ENCODE data around the gene GNG12. TPM values are rescaled to one million over a fixed set of nuclear protein-coding genes. Genes with fewer than 3 reads are reported as not detected.

GNG12 gene
- total RNA-seq, 2 experiments from 2014 or later, result 0.04 TPM; not detected in 1

DNA sequence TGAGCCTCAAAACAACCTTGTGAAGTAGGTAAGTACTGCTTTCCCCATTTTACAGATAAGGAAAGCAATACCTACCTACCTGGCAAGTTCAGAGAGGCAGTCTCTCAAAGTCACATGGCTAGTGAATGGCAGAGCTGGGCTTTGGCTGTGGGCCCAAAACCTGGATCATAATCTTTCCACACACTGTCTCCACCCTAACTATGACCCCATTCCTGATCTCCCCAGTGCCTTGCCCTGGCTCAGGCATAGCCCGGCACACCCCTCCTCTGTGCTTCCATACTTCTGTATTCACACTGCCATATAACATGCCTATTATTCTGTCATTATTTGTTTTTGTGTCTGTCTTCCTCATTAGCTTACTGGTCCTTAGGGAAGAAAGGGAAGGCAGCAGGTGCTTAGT lies 15.9 kb downstream of the GNG12 start:
- Mint-ChIP-seq H3K36me3 (ENCODE audit: low read depth) (no peaks in the 10 kb centered on the region), H3K4me3 (no peak overlapping the region), H3K27me3 (peaks cover 8% of the 10 kb centered on the region), H3K9me3 (no peaks in the 10 kb centered on the region), H3K4me1 (no peaks in the 10 kb centered on the region), H3K27ac (no peak overlapping the region)
- ChIA-PET CTCF (interaction anchor here (0.6 kb wide), 1 partner anchor 209 kb away, joined by 3 read pairs; no protein-coding TSS in a partner anchor), POLR2A (no interaction called here)
- DNase-seq, result no peak

DNA sequence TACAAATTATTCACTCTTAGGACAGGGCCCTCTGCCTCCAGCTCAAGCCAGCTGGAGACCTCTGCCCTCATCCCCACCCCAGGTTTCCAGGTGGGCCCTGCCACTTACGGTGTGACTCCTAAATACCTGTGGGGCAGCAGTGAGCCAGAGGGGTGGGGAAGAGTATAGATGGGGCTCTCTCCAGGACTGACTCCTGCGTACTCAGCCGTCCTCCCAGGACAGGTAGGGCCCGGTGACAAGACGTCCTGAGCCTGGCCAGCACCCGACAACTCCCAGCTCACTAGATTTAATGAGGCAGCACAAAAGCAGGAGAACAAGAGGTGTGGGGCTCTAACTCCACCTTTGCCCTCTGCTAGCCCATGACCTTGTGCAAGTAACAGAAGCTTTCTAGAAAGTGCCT lies 16.8 kb downstream of the GNG12 start:
- no peak for DNase-seq
- no peak overlapping the region for H3K4me3 Mint-ChIP-seq
- H3K27ac Mint-ChIP-seq, result no peak overlapping the region
- H3K36me3 Mint-ChIP-seq (ENCODE audit: low read depth), result no peaks in the 10 kb centered on the region
- POLR2A ChIA-PET, result no interaction called here
- H3K4me1 Mint-ChIP-seq, result no peaks in the 10 kb centered on the region
- no peaks in the 10 kb centered on the region for H3K9me3 Mint-ChIP-seq
- H3K27me3 Mint-ChIP-seq, result peaks cover 8% of the 10 kb centered on the region
- CTCF ChIA-PET, result no interaction called here

DNA sequence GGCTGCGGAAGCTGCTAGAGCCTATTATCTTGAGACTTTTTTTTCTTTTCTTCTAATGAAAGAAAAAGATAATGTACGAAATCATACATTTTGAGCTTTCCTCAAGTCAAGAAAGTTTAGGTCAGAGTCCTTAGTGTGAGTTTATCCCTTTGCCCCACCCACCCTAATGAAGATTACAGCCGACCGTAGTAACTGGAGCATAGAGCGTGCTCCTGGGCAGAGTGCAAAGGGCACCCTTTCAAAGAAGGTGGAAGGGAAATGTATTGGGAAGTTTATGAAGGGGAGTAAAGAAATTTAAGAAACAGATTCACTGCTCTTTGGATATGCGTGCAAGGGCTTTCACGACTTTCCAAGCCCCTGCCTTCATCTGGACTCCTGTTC lies 17.2 kb downstream of the GNG12 start:
- no peak overlapping the region for H3K27ac Mint-ChIP-seq
- CTCF ChIA-PET, result no interaction called here
- POLR2A ChIA-PET, result no interaction called here
- no peak for DNase-seq
- H3K9me3 Mint-ChIP-seq, result no peaks in the 10 kb centered on the region
- H3K27me3 Mint-ChIP-seq, result peaks cover 5% of the 10 kb centered on the region
- H3K36me3 Mint-ChIP-seq (ENCODE audit: low read depth), result no peaks in the 10 kb centered on the region
- no peak overlapping the region for H3K4me3 Mint-ChIP-seq
- no peaks in the 10 kb centered on the region for H3K4me1 Mint-ChIP-seq

DNA sequence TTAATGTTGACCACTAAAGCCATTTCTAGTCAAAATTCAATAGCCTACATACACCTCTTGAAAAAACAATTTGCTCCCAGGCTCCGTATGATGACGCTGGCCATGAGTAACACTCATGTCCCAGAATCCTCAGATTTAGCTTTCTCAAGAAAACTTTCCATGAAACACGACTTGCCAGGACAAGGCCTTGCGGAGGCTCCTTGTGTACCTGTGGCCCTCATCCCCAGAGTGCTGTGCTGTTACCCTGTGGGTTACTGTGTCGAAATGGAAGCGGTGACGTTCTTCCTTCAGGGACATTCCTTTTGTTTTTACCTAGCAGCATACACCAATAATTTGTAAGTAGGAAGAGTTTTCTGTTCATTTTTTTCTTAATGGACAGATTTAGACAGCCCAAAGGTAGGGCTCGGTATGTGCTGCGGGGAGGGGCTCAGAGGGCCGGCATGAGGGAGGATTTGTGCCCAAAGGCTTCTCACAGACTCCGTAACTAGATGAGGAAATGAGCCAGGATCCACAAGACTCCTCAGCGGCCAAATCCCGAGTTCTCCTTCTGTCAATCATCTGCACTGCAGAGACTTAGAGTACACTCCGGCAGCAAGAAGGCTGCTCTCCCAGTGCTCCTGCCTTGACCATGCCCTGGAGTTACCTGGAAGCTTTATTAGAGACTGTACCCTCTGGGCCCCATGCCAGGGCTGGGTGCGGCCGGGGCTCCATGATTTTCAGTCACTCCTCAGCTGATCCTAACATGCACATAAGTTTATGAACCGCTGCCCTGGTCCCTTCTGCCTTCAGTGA lies 17.8 kb downstream of the GNG12 start:
- DNase-seq, result no peak
- POLR2A ChIA-PET, result no interaction called here
- Mint-ChIP-seq H3K27ac (no peak overlapping the region), H3K27me3 (peaks cover 6% of the 10 kb centered on the region), H3K36me3 (ENCODE audit: low read depth) (no peaks in the 10 kb centered on the region), H3K9me3 (no peaks in the 10 kb centered on the region), H3K4me3 (no peak overlapping the region), H3K4me1 (no peaks in the 10 kb centered on the region)
- CTCF ChIA-PET, result no interaction called here

DNA sequence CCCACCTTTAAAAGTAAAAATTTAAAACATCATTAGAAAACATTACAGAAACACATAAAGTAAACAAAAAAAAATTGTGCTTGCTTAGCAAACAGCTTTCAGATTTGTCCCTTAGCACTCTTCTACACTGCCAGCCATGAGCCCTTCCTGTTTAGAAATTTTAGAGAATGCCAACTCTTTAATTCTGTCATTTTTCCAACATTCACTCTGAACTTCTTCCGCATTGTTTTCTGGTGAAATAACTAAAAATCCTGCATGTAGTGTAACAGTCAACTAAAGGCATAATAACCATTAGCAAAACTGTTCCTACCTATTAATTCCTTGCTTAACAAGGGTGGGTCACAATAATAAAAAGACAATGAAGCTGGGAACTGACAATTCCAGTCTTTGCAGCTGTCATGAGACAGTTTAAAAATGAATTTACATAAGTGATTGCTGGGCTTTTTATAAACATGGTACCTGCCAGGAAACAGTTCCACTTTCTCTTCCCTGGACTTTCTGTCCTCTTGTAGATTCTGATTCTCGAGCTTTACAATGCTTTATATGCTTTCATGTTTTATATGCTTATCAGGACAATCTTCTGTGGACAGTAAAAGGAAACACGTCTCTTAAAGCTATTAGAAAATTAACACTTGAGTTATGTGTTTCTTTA lies 19.0 kb downstream of the GNG12 start:
- DNase-seq, result no peak
- Mint-ChIP-seq H3K4me3 (no peak overlapping the region), H3K27ac (no peak overlapping the region), H3K27me3 (peaks cover 4% of the 10 kb centered on the region), H3K36me3 (ENCODE audit: low read depth) (no peaks in the 10 kb centered on the region), H3K4me1 (no peaks in the 10 kb centered on the region), H3K9me3 (no peaks in the 10 kb centered on the region)
- ChIA-PET POLR2A (no interaction called here), CTCF (no interaction called here)

DNA sequence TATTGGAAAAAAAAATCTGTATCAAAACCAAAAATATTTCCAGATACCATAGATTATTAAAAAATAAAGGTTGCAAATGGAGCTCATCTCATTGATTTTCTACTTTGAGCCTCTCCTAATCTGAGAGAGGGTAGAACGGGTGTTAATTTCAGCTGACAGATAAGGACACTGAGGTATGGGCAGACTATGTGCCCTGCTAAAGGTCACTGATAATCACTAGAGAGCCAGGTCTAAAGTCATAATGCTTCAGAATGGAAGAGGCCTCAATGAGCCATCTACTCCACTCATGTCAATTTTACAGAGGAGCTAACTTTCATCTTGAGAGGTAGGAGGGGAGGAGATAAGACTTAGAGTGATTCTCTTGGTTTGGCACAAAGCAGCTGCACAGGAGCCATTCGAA lies 21.0 kb downstream of the GNG12 start:
- peaks cover 16% of the 10 kb centered on the region for H3K27me3 Mint-ChIP-seq
- no peak overlapping the region for H3K27ac Mint-ChIP-seq
- POLR2A ChIA-PET, result no interaction called here
- H3K4me3 Mint-ChIP-seq, result no peak overlapping the region
- no peaks in the 10 kb centered on the region for H3K9me3 Mint-ChIP-seq
- CTCF ChIA-PET, result interaction anchor here (1.3 kb wide), 1 partner anchor 10 kb away, joined by 3 read pairs; no protein-coding TSS in a partner anchor
- H3K4me1 Mint-ChIP-seq, result no peaks in the 10 kb centered on the region
- no peak for DNase-seq
- no peaks in the 10 kb centered on the region for H3K36me3 Mint-ChIP-seq (ENCODE audit: low read depth)

DNA sequence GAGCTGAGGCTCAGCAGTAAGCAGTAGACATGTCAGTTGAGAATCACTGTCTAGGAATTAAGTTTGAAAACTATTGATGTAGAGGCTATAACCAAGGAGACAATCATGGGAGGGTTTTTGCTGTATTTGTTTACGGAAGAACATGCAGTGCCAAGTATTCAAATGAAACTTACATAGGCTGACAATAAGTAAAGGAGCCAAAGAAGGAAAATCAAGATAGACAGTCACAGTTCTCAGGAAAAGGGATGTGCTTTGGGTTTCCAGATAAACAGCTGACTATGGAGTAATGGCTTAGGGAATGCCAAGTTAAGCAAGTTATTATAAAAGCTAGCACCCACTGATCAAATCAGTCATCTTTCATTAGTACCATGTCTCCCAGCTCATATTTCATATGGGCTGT lies 21.5 kb downstream of the GNG12 start:
- no peaks in the 10 kb centered on the region for H3K4me1 Mint-ChIP-seq
- H3K36me3 Mint-ChIP-seq (ENCODE audit: low read depth), result no peaks in the 10 kb centered on the region
- H3K9me3 Mint-ChIP-seq, result no peaks in the 10 kb centered on the region
- ChIA-PET POLR2A (no interaction called here), CTCF (interaction anchor here (1.3 kb wide), 1 partner anchor 10 kb away, joined by 3 read pairs; no protein-coding TSS in a partner anchor)
- no peak overlapping the region for H3K4me3 Mint-ChIP-seq
- no peak overlapping the region for H3K27ac Mint-ChIP-seq
- peaks cover 16% of the 10 kb centered on the region for H3K27me3 Mint-ChIP-seq
- no peak for DNase-seq

DNA sequence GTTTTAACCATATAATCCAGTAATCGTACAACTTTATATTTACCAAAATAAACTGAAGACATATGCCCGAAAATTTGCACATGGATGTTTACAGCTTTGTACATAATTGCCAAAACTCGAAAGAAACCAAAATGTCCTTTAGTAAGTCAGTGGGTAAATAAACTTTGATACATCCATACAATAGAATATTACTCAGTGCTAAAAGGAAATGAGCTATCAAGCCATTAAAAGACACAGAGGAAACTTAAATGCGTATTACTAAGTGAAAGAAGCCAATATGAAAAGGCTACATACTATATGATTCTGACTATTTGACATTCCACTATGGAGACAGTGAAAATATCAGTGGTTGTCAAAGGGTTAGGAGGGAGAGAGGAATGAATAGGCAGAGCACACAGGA lies 23.4 kb downstream of the GNG12 start:
- H3K27me3 Mint-ChIP-seq, result peaks cover 26% of the 10 kb centered on the region
- ChIA-PET CTCF (no interaction called here), POLR2A (no interaction called here)
- H3K4me1 Mint-ChIP-seq, result no peaks in the 10 kb centered on the region
- no peak overlapping the region for H3K4me3 Mint-ChIP-seq
- H3K9me3 Mint-ChIP-seq, result no peaks in the 10 kb centered on the region
- H3K36me3 Mint-ChIP-seq (ENCODE audit: low read depth), result no peaks in the 10 kb centered on the region
- DNase-seq, result no peak
- no peak overlapping the region for H3K27ac Mint-ChIP-seq

DNA sequence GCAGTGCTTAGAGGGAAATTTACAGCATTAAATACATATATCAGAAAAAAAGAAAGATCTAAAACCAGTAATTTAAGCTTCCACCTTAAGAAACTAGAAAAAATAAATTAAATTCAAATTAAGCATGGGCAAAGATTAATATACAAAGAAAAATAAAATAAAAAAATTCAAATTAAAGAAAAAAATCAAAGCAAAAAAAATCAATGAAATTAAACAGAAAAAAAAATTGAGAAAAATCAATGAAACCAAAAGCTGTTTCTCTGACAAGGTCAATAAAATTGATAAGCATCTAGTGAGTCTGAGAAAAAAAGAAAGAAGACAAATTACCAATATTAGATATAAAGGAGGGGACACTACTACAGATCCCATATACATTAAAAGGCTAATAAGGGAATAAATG lies 26.0 kb downstream of the GNG12 start:
- Mint-ChIP-seq H3K36me3 (ENCODE audit: low read depth) (no peaks in the 10 kb centered on the region), H3K4me1 (no peaks in the 10 kb centered on the region), H3K27me3 (peaks cover 38% of the 10 kb centered on the region), H3K9me3 (no peaks in the 10 kb centered on the region), H3K27ac (no peak overlapping the region), H3K4me3 (no peak overlapping the region)
- DNase-seq, result no peak
- POLR2A ChIA-PET, result no interaction called here
- CTCF ChIA-PET, result no interaction called here

DNA sequence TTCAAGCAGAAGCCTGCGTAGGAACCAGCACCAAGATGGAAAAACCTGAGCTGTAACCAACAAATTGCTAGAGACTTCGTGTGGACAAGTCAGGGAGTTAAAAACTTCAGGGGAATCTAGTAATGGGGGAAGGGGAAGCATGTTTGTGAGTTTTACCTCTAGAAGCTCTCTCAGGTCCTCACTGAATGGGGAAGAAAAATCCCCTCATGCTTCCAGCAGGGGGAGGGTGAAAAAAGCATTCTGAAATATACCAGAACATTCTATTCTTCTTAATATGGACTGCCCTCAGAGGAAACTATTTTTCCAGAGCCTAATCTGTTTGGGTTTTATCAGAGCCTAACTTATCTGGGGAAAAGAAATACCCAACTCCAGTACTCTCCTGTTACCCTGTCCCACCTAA lies 28.6 kb downstream of the GNG12 start:
- H3K4me1 Mint-ChIP-seq, result no peaks in the 10 kb centered on the region
- no peak overlapping the region for H3K27ac Mint-ChIP-seq
- CTCF ChIA-PET, result no interaction called here
- H3K9me3 Mint-ChIP-seq, result no peaks in the 10 kb centered on the region
- no peak for DNase-seq
- POLR2A ChIA-PET, result no interaction called here
- peaks cover 45% of the 10 kb centered on the region for H3K27me3 Mint-ChIP-seq
- no peak overlapping the region for H3K4me3 Mint-ChIP-seq
- no peaks in the 10 kb centered on the region for H3K36me3 Mint-ChIP-seq (ENCODE audit: low read depth)

DNA sequence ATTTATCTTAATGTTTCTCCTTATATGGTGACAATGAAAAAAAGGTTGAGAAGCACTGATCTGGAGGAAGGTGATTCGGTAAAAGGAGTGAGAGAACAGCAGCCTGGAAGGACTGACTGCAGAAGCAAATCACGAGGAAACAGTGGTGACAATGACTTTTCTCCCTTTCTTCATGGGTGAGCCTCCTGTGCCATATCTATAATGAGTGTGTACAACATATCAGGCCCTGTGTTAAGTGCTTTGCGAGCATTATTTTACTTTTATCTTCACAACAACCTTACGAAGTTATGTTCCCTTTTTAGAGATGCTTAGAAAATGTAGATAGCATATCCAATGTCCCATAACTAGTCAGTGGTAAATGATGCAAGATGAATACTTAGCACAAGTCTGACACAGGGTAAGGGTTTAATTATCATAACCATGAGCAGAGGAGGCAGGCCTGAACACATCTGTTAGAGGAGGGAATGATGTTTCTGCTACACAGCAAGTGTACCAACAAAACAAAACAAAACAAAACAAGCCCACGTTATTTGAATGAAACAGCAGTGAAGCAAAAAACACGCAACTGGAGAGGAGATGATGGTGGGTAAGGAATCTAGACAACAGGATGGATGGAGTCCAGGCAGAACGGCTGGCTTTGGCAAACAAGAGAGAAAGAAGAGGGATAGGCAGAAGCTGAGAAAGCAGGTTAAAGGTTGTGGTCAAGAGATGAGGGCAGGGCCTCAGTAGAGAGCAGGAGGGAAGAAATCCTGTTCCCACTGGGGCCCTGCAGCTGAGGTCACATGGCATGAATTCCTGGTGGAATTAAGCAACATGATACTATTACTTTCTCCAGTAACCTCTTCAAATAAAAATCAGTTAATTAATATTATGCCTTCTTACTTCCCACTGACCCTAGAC lies 29.6 kb downstream of the GNG12 start:
- H3K36me3 Mint-ChIP-seq (ENCODE audit: low read depth), result no peaks in the 10 kb centered on the region
- ChIA-PET POLR2A (no interaction called here), CTCF (no interaction called here)
- H3K4me1 Mint-ChIP-seq, result no peaks in the 10 kb centered on the region
- no peak overlapping the region for H3K4me3 Mint-ChIP-seq
- H3K27ac Mint-ChIP-seq, result no peak overlapping the region
- peaks cover 38% of the 10 kb centered on the region for H3K27me3 Mint-ChIP-seq
- no peaks in the 10 kb centered on the region for H3K9me3 Mint-ChIP-seq
- DNase-seq, result no peak

DNA sequence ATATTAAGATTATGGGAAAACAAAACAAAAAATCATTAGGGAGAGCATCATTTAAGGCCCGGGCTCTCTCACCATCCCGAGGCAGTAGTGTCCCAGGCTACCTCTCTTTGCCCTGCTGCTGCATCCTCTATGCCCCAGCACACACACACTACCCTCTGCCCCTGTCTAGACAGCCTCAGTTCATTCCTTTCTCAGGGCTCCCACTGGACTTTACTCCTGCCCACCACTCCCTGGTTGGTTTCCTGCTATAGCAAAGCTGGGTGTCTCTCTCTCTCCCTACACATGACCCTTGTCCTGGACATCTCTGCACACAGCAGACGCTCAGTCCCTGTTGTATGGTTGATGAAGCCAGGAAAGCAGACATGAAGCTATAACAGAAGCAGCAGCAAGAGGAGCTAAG lies 30.7 kb downstream of the GNG12 start:
- no peak for DNase-seq
- ChIA-PET CTCF (no interaction called here), POLR2A (no interaction called here)
- Mint-ChIP-seq H3K9me3 (no peaks in the 10 kb centered on the region), H3K27ac (no peak overlapping the region), H3K36me3 (ENCODE audit: low read depth) (no peaks in the 10 kb centered on the region), H3K27me3 (peaks cover 30% of the 10 kb centered on the region), H3K4me3 (no peak overlapping the region), H3K4me1 (no peaks in the 10 kb centered on the region)

DNA sequence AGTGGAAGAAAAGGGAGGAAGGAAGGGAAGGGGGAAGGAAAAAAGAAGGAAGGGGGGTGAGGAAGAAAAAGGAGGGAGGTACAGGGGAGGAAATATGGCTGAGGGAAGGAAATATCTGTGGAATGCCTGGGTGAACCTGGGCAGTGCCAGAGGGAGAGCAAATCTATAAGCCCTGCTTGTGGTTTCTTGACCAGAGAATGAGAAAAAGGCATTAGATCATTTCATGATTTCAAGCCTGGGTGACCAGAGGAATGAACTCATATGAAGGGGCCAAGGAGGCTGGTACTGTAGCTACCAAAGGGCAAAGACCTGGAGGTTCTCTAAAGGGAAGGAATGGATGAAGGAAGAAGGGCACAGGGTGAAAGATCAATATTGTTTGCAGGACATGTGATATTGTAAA lies 31.4 kb downstream of the GNG12 start:
- CTCF ChIA-PET, result no interaction called here

More for the DNA sequence above, 31.4 kb downstream of the GNG12 start:
- Mint-ChIP-seq H3K9me3 (no peaks in the 10 kb centered on the region), H3K27ac (no peak overlapping the region), H3K4me1 (no peaks in the 10 kb centered on the region), H3K36me3 (ENCODE audit: low read depth) (no peaks in the 10 kb centered on the region), H3K27me3 (peaks cover 30% of the 10 kb centered on the region), H3K4me3 (no peak overlapping the region)
- POLR2A ChIA-PET, result no interaction called here
- no peak for DNase-seq

Measured in activated CD4-positive, alpha-beta T cell treated with anti-CD3 and anti-CD28 coated beads, Interleukin-2, amount 10 ng/mL, durations not matched to agents 7 days and 5 days (primary cell).